Uterus (tissue), 4 donors: ENCODE measurements around the gene ATP6V0E2. TPM values are rescaled to one million over a fixed set of nuclear protein-coding genes. Genes with fewer than 3 reads are reported as not detected.

Experiments
- DNase-seq, 2 donors: peaks; one replicate each; pipeline ENCODE4 v3.0.0-alpha.2; 2019 to 2020
- H3K27ac ChIP-seq, 2 donors: fragments of 200-600 bp; sonication (generic); 1 replicate in 1 of 2; 2 replicates in 1 of 2; pipeline ENCODE4 v1.5.1; 2016 to 2018
- H3K27me3 ChIP-seq, 2 donors: fragments of 200-600 bp; sonication (generic); one replicate each; pipeline ENCODE4 v1.5.1; 2018 to 2019; ENCODE audit warnings: control low read depth in 1 of 2
- H3K36me3 ChIP-seq, 2 donors: fragments of 200-600 bp; sonication (generic); one replicate each; pipeline ENCODE4 v1.5.1; 2019; ENCODE audit warnings: control low read depth in 1 of 2
- H3K4me1 ChIP-seq, 2 donors: fragments of 200-600 bp; sonication (generic); one replicate each; pipeline ENCODE4 v1.5.1; 2018 to 2019; ENCODE audit warnings: control low read depth in 1 of 2
- H3K4me3 ChIP-seq, 2 donors: fragments of 200-600 bp; sonication (generic); 1 replicate in 1 of 2; 2 replicates in 1 of 2; pipeline ENCODE4 v1.5.1; 2018 to 2019; ENCODE audit warnings: mild to moderate bottlenecking in 1 of 2
- H3K9me3 ChIP-seq, 2 donors: fragments of 200-600 bp; sonication (generic); one replicate each; pipeline ENCODE4 v1.5.1; 2019; ENCODE audit warnings: control low read depth in 1 of 2
- POLR2A ChIP-seq, 2 donors: fragments of 450-650 bp; IDR thresholded peaks; one replicate each; pipeline ENCODE4 v1.6.1; 2016; ENCODE audit warnings: antibody characterized with exemption in 2 of 2, mild to moderate bottlenecking in 1 of 2, moderate library complexity in 1 of 2
- intact Hi-C: fragments of 100-400 bp; cut with DNase I; formaldehyde crosslinking; loops from one replicate; pipeline ENCODE4 v1.15.1; 2023; ENCODE audit warnings: low total_unique reads
- total RNA-seq, 4 donors: library from RNA; depleted of rRNA in 3 of 4; stranded (reverse); fragments of >200 nt in 3 of 4; gene quantifications; one replicate each; pipeline versions ENCODE4 v1.1.0 to v1.2.4, GENCODE V29; 2014 to 2023
- TF ChIP-seq, protein P1 (sequence below), 4 experiments: fragments of 200-600 bp in 2 of 4; fragments of 450-650 bp in 2 of 4; sonication (generic) in 2 of 4; IDR thresholded peaks; one replicate each; pipeline ENCODE4 v1.5.1; 2016 to 2019; ENCODE audit warnings: antibody characterized with exemption in 4 of 4, mild to moderate bottlenecking in 2 of 4, moderate library complexity in 1 of 4
- donor health status: DM: yes; HTN: yes; CAD: no.

The ATP6V0E2 gene
- total RNA-seq, 4 donors from 2014 or later, result 2.6 to 22.5 (median 10.1) TPM

- no peaks in the 10 kb centered on the region for H3K27me3 ChIP-seq
- intact Hi-C loops, result loop anchor here (10.0 kb wide), 1 partner anchor 1351 kb away; the partner anchor contains the start of gene ABCF2
- H3K27ac ChIP-seq, result peak overlapping the region in 1 of 2 donors; percentile 90
- no peaks in the 10 kb centered on the region for H3K9me3 ChIP-seq
- H3K4me1 ChIP-seq, result peaks cover 0 to 4% of the 10 kb centered on the region in 2 donors
- no peak for DNase-seq
- TF ChIP-seq POLR2A (IDR thresholded peaks at IDR 0.05), result no peak
- TF ChIP-seq, protein P1, sequence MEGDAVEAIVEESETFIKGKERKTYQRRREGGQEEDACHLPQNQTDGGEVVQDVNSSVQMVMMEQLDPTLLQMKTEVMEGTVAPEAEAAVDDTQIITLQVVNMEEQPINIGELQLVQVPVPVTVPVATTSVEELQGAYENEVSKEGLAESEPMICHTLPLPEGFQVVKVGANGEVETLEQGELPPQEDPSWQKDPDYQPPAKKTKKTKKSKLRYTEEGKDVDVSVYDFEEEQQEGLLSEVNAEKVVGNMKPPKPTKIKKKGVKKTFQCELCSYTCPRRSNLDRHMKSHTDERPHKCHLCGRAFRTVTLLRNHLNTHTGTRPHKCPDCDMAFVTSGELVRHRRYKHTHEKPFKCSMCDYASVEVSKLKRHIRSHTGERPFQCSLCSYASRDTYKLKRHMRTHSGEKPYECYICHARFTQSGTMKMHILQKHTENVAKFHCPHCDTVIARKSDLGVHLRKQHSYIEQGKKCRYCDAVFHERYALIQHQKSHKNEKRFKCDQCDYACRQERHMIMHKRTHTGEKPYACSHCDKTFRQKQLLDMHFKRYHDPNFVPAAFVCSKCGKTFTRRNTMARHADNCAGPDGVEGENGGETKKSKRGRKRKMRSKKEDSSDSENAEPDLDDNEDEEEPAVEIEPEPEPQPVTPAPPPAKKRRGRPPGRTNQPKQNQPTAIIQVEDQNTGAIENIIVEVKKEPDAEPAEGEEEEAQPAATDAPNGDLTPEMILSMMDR (IDR thresholded peaks at IDR 0.05), result no peak
- no peaks in the 10 kb centered on the region for H3K36me3 ChIP-seq
- H3K4me3 ChIP-seq, result peak overlapping the region; percentile 59 to 68
These were observed 338 bp downstream of the ATP6V0E2 start for GRCh38 chr7:149873970-149874643.

DNA sequence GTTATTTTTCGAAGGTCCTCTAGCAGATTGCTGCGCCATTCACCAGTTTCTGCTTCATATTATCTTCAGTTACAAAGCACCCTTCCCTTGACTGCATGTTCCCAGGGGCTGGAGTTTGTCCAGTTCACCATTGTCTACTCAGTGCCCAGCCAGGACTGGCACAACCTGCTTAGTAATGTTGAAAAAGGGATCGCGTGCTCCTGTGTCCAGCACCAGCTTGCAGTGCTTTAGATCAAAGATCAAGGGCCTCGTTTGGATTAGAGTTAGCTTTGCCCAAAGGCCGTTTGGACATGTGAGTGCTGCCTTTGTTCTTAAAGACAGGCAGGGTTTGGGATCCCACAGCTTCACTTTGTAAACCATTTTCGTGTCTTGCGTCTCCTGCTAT lies 867 bp downstream of the ATP6V0E2 start:
- H3K4me1 ChIP-seq, result peaks cover 0 to 4% of the 10 kb centered on the region in 2 donors
- no peaks in the 10 kb centered on the region for H3K36me3 ChIP-seq
- no peak for TF ChIP-seq POLR2A (IDR thresholded peaks at IDR 0.05)
- TF ChIP-seq, protein P1 (IDR thresholded peaks at IDR 0.05), result no peak
- no peak overlapping the region for H3K27ac ChIP-seq
- H3K9me3 ChIP-seq, result no peaks in the 10 kb centered on the region
- no peak for DNase-seq
- intact Hi-C loops, result loop anchor here (10.0 kb wide), 1 partner anchor 1350 kb away; the partner anchor contains the start of gene ABCF2
- no peak overlapping the region for H3K4me3 ChIP-seq
- no peaks in the 10 kb centered on the region for H3K27me3 ChIP-seq

DNA sequence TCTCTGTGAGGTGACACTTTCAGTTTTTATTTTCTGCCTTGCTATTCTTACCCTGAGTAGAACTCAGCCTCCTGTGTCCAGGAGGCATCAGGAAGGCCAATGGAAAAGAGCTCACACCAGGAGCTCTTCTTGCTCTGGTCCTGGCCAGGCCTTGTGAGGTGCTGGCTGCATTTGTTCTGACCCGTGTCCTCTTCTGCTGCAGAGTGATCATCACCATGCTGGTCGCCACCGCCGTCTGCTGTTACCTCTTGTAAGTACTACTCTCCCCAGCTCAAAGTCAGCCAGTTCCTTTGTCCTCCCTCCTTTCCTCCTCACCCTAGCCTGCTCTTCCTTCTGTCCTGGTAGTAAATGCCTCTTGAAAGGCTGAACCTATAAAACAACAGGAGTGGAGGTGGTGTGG lies 1.6 kb downstream of the ATP6V0E2 start:
- DNase-seq, result no peak
- no peaks in the 10 kb centered on the region for H3K9me3 ChIP-seq
- TF ChIP-seq, protein P1 (IDR thresholded peaks at IDR 0.05), result no peak
- no peak for TF ChIP-seq POLR2A (IDR thresholded peaks at IDR 0.05)
- H3K27me3 ChIP-seq, result no peaks in the 10 kb centered on the region
- H3K27ac ChIP-seq, result no peak overlapping the region
- H3K36me3 ChIP-seq, result no peaks in the 10 kb centered on the region
- intact Hi-C loops, result loop anchor here (10.0 kb wide), 1 partner anchor 1349 kb away; the partner anchor contains the start of gene ABCF2
- H3K4me1 ChIP-seq, result peaks cover 0 to 4% of the 10 kb centered on the region in 2 donors
- no peak overlapping the region for H3K4me3 ChIP-seq

DNA sequence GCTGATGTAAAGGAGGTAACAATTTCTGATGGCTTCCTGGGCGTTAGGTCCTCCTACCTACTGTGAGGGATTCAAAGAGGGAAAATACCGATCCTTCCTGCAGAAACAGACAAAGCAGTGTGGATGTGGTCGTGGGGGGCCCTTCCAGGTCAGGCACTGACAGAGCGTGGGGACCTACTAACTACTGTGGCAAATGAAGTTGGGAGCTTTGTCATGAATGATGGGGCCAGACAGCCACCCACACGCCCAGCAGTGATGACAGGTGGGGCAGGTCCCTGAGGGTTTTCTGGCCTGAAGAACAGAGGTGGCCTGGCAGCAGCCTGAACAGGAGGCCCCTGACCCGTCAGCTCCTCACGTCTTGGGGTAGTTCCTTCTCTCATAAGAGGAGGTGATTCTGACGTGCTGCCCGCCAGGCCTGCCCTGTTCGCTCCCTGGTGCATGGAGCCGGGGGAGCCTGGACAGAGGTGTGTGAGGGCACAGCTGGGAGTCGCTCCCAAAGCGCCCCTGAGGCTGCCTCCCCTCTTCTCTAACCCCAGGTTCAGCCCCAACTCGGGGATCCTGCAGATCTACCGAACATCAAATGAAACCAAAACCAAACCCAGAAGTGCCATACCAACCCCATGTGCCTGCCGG lies 4.2 kb downstream of the ATP6V0E2 start:
- Histone ChIP-seq H3K27me3 (no peaks in the 10 kb centered on the region), H3K9me3 (no peaks in the 10 kb centered on the region), H3K36me3 (no peaks in the 10 kb centered on the region), H3K4me1 (peaks cover 0 to 13% of the 10 kb centered on the region in 2 donors), H3K4me3 (no peak overlapping the region), H3K27ac (no peak overlapping the region)
- TF ChIP-seq POLR2A (IDR thresholded peaks at IDR 0.05), result no peak
- TF ChIP-seq, protein P1 (IDR thresholded peaks at IDR 0.05), result no peak
- DNase-seq, result no peak
- intact Hi-C loops, result loop anchor here (10.0 kb wide), 1 partner anchor 1347 kb away; the partner anchor contains the start of gene ABCF2

- H3K9me3 ChIP-seq, result no peaks in the 10 kb centered on the region
These were observed 4.8 kb downstream of the ATP6V0E2 start for GRCh38 chr7:149878523-149878921.

More at GRCh38 chr7:149878523-149878921, 4.8 kb downstream of the ATP6V0E2 start:
- Histone ChIP-seq H3K4me3 (no peak overlapping the region), H3K27ac (no peak overlapping the region), H3K27me3 (no peaks in the 10 kb centered on the region), H3K36me3 (no peaks in the 10 kb centered on the region), H3K4me1 (peaks cover 0 to 13% of the 10 kb centered on the region in 2 donors)
- intact Hi-C loops, result loop anchor here (10.0 kb wide), 1 partner anchor 1346 kb away; the partner anchor contains the start of gene ABCF2
- DNase-seq, result no peak
- TF ChIP-seq, protein P1 (IDR thresholded peaks at IDR 0.05), result no peak
- no peak for TF ChIP-seq POLR2A (IDR thresholded peaks at IDR 0.05)
